Measurements from ENCODE around the gene STEAP2. TPM values are rescaled to one million over a fixed set of nuclear protein-coding genes. Genes with fewer than 3 reads are reported as not detected.
"Not testable (repeated sequence)": the region's sequence is repeated elsewhere in the genome, so short reads cannot be mapped to it uniquely, and the experiment has no call there.

The STEAP2 gene
- total RNA-seq, 1 donor from 2014 or later: 29.9 TPM

DNA sequence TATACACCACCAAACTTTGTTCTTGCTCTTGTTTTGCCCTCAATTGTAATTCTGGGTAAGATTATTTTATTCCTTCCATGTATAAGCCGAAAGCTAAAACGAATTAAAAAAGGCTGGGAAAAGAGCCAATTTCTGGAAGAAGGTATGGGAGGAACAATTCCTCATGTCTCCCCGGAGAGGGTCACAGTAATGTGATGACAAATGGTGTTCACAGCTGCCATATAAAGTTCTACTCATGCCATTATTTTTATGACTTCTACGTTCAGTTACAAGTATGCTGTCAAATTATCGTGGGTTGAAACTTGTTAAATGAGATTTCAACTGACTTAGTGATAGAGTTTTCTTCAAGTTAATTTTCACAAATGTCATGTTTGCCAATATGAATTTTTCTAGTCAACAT, 20.9 kb downstream of the STEAP2 start:
- DNase-seq (ENCODE audit: low spot score): no peak

DNA sequence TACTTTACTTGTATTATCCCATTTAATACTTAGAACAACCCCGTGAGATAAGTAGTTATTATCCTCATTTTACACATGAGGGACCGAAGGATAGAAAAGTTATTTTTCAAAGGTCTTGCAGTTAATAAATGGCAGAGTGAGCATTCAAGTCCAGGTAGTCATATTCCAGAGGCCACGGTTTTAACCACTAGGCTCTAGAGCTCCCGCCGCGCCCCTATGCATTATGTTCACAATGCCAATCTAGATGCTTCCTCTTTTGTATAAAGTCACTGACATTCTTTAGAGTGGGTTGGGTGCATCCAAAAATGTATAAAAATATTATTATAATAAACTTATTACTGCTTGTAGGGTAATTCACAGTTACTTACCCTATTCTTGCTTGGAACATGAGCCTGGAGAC, 22.0 kb downstream of the STEAP2 start:
- no peak for DNase-seq (ENCODE audit: low spot score)

DNA sequence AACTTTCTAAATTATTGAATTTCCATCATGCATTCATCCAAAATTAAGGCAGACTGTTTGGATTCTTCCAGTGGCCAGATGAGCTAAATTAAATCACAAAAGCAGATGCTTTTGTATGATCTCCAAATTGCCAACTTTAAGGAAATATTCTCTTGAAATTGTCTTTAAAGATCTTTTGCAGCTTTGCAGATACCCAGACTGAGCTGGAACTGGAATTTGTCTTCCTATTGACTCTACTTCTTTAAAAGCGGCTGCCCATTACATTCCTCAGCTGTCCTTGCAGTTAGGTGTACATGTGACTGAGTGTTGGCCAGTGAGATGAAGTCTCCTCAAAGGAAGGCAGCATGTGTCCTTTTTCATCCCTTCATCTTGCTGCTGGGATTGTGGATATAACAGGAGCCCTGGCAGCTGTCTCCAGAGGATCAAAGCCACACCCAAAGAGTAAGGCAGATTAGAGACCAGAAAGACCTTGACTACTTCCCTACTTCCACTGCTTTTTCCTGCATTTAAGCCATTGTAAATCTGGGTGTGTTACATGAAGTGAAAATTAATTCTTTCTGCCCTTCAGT, 25.3 kb downstream of the STEAP2 start:
- DNase-seq (ENCODE audit: low spot score): no peak

DNA sequence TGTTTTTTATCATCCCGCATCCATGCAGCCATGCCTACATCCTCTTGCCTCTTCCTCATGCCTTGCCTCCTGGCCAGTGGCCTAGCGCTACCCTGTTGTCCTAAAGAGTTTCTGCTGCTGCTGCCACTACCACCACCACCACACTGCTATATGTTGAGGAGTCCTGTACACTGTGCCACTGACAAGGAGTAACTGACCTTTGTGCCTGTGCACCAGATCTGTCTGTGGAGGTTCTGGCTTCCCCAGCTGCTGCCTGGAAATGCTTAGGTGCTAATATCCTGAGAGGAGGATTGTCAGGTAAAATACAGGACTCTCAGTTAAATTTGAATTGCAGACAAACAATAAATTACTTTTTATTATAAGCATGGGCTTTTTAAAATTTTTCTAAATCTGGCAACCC, 26.5 kb downstream of the STEAP2 start:
- no peak for DNase-seq (ENCODE audit: low spot score)

DNA sequence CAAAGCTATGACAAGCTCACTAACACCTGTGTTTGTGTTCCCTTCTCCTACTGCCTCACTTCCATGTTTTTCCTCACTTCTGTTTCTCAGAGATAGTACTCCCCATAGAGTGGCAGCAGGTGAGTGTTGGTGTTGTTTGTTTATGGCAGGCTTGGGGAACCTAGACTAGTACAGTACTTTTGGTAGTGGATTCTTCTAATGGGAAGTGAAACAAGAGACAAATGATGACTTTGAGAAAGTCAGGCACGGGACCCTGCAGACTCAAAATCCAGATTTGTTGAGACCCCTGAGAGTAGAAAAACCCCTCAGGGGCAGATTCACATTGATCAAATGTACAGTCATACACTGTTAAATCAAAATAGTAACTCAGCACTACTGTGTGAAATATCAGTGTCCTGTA, 27.0 kb downstream of the STEAP2 start:
- no peak for DNase-seq (ENCODE audit: low spot score)

DNA sequence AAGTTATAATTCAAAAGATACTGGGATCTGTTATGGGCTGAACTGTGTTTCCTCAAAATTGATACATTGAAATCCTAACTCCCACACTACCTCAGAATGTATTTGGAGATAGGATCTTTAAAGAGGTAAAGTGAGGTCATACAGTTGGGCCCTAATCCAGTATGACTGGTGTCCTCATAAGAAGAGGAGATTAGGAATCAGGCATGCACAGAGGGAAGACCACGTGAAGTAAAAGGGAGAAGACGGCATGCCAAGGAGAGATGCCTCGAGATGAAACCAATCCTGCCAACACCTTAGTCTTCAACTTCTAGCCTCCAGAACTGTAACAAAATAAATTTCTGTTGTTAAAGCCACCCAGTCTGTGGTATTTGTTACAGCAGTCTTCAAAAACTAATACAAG, 27.5 kb downstream of the STEAP2 start:
- DNase-seq (ENCODE audit: low spot score): no peak

DNA sequence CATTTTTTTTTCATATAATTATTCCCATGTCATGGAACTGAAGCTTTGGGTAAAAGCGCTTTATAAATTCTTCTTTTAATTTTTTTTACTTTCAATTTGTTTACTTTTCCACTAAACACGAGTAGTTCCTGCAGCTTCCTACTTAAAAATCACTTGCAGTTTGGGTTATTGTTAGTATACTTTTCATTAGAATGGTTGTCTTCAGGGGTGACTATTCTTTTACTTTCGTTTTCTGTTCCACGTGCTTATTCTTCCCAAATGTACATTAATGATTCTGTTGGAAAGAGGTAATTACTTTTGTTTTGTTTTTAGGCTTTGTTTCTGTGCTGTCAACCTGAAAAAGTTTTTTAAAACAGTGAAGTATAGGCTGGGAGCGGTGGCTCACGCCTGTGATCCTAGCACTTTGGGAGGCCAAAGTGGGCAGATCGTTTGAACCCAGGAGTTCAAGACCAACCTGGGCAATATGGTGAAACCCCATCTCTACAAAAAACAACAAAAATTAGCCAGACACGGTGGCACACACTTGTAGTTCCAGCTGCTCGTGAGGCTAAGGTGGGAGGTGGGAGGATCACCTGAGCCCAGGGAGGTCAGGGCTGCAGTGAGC, 28.2 kb downstream of the STEAP2 start:
- DNase-seq (ENCODE audit: low spot score): no peak

DNA sequence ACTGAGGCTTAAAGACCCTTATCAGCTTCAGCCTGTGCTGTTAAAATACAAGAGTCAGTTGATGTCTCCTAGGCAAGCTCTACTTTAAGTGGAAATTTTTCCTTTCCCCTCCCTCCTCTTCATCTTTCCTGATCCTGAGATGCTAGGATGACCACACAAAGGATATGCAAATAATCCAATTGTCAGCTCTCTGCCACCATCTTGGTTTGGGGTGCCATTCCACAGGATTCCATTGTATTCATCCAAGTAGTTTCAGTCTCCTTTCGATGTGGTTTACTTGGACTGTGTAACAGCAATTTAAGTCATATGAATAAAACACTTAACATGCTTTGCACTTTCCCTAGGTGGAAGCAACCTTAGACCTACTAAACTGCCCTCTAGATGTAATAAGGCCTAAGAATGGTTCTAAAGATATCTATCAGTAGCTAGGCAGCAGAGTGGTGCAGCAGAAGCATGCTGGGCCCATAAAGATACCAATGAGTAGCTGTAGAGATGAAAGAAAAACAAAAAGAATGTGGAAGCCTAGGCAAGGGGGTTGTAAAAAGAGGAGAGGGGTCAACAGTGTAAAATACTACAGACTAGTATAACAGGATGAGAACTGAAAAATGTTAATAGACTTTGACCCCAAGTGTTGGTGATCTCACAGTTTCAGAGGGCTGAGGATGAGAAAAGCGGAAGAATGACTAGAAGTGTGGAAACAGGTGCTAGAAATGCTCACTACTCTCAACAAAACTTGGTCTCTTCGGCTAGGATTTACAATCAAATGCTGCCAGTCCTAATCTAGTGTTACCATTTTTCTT, 31.0 kb downstream of the STEAP2 start:
- DNase-seq (ENCODE audit: low spot score): no peak

DNA sequence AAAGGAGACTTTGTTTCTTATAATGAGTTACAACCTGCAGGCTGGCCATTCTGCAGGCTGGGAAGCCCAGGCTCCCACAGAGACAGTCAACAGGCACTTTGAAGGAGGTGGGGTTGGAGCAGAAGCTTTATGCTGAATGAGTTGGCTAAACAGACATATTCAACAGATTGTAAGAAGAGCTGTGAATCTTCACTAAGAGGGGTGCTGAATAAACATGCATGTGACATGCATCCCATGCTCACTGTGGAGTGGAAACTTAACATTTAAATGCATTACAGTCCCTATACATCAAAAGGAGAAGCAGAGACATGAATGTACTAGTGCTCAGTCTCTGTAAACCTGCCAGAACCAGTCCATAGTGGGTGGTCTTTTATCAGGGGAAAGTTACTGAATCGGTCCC, 32.0 kb downstream of the STEAP2 start:
- DNase-seq (ENCODE audit: low spot score): no peak

DNA sequence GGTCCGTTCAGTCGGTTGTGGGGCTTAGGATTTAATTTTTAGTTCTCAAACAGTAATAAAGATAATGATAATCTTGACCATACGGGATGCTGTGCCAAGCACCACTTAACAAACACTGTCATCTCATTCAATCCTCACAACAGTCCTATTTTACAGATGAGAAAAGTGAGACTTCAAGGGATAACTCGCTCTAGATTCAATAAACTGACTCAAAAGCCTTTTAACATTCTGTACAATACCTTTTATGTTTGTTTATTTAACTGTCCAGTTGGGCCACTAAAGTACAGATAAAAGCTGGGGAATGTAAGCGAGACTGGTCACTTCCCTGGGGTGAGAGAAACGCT, 33.0 kb downstream of the STEAP2 start:
- DNase-seq (ENCODE audit: low spot score): no peak

DNA sequence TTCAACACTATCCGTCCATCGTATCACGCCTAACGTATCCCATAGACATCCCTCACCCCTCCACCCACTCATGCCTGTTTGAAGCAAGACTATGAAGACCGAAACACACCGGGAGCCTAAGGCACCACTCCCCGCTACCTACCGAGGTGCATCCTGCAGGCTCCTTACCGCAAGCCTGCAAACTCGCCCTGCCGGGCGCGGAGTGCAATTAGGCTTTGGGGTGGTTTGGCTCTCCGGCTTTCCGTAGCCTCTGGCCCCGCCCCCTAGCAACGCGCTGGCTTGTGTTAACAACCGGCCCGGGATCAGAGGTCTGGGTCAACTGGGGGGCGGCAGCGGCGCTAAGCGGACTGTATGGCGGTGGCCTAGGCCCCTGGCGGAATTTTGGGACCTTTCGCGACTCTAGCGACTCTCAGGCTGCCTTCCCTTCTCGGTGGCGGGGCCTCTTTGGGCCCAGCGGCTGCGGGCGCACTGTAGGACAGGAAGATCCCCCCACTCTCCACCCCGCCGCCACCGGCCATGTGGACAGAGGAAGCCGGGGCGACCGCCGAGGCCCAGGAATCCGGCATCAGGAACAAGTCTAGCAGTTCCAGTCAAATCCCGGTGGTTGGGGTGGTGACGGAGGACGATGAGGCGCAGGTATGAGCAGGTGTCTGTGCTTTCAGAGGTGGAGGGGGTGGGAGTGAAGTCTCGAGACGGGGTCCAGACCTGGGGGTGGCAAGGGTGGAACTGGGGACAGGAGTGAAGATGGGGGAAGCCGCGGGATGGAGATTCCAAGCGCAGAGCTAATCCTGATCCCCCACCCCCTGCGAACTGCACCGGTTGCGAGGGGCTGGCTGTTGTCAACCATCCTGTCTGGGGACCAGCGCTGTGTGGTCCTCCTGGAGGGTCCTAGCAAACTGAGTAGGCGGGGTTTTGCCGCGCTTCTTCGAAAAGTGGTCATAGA, 33.6 kb downstream of the STEAP2 start, which contains the start of gene CFAP69:
CFAP69 (plus strand) TSS at position 266 of the 943 bp plus-strand sequence; CDS start at position 517, 251 bp downstream.
- DNase-seq (ENCODE audit: low spot score): peak; percentile 95

DNA sequence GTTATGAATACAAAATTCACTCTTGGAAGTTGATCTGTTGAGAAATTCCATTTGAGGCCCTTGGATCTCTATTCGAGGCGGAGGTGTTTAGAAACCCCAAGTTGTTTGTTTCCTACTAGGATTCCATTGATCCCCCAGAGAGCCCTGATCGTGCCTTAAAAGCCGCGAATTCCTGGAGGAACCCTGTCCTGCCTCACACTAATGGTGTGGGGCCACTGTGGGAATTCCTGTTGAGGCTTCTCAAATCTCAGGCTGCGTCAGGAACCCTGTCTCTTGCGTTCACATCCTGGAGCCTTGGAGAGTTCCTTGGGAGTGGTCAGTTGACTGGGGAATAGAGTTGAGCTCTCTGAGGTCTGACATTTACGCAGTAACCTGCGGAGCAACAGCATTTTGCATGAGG, 34.6 kb downstream of the STEAP2 start:
- DNase-seq (ENCODE audit: low spot score): no peak

DNA sequence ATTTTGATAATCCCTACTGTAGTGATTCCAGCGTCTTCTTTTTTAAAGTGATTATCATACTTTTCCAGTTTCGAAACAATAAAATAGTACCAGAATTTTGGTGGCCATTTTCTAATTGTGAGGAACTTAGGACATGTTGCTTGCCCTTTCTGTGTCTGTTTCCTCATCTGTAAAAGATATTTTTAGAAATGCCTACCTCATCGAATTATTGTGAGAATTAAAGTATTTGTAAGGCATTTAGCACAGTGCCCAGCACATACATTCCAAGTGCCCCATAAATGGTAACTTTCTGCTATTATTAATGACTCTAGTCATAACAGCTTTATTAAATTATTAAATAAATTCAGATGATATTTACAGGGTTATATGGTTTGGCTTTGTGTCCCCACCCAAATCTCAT, 37.2 kb downstream of the STEAP2 start:
- no peak for DNase-seq (ENCODE audit: low spot score)

DNA sequence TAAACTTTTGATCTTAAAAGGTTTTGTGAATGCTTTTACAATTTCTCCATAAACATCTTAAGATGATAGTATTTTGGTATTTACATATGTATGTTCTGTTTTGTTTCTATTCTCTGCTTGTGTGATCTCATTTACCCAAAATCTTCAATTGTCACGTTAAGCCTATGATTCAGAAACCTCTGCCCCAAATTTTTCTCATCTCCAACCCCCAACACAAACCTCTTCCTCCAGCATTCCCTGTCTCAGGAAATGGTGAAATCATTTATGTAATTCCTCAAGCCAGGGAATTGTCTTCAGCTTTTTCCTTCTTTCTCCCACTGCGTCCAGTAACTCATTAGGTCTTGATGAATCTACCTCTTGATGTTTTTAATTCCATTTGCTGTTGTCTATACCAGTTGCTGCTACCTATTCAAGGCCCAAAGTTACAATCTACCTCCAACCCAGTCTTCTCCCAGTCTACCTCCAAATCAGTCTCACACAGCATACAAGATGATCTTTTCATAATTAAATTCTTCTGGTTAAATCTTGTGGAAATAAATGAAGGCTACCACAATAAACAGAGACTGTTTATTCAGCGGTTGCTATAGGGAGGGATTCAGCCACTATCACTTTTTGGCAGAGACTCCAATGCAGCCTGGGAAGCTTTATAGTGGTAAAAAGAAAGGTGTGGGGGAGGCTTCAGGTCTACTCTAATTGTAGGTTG, 39.2 kb downstream of the STEAP2 start:
- DNase-seq (ENCODE audit: low spot score): no peak

DNA sequence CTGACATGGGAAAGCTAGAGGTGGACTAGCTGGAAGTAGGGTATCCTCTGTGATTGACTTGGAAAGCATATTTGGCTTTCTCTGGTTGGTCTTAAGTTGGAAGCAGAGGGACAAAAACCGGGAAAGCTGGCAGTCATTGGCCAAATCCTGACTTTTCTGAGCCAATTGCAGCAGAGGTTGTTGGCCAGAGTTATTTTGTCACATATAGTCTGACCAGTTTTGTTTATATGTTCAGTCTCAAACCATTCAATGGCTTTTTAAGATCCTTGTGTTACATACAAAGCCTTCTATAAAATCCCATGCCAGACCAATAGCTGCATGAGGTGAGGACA, 39.7 kb downstream of the STEAP2 start:
- no peak for DNase-seq (ENCODE audit: low spot score)

DNA sequence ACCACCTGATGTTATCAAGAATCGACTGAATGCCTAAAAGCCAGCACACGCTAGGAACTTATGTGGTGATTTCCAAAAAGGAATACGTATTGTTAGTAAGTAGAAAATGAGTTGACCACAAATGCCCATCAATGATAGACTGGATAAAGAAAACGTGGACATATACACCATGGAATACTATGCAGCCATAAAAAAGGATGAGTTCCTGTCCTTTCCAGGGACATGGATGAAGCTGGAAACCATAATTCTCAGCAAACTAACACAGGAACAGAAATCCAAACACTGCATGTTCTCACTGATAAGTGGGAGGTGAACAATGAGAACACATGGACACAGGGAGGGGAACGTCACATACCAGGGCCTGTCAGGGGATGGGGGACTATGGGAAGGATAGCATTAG, 44.5 kb downstream of the STEAP2 start:
- DNase-seq (ENCODE audit: low spot score): not testable (repeated sequence)

DNA sequence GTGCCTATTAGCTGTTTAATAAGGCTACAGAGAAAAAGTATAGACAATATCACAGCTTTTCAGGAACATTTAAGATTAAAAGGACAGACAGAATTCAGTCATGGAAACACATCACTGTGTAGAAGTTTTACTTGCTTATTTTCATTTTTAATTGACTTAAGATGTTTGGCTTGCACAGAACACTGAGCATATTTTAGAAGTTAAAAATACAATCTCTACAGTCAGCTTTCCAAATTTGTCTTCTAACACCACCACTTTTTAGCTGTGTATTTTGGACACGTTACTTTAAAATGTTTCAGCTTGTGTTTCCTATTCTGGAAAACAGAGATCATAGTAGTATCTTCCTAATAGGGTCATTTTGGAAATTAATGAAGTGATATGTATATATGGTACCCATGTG, 45.2 kb downstream of the STEAP2 start:
- no peak for DNase-seq (ENCODE audit: low spot score)

DNA sequence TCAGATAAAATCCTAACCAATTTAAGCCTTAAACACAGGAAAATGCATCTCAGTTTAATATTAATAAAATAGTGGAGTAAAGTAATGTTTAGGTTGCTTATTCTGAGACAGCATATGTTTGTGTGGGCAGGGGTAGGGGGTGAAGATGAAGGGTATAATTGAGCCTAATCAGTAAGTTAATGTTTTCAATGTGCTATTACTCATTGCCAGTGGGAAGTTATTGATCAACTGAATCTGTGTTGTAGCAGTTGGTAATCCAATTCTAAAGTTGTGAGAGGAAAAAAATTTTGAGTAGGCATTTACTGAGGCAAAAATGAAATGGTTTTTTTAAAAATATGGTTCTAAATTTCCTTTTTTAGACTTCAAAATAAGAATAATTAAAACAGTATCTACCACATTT, 49.9 kb downstream of the STEAP2 start:
- no peak for DNase-seq (ENCODE audit: low spot score)

DNA sequence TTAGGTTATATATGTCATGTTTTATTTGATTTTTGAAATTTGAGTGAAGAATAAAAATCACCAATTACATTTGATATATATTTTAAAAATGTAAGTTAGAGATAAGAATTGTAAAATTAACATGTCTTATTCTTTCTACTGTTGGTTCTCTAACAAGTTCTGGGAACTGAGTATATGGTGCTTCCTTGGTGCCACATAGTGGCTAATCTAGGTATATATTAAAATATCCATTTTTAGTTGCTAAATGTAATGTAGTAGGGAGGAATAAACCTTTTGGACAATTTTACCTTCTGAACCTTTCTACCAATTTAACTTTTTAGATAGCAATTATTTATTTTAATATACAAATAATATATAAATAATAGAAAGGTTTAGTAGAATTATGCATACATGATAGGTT, 50.9 kb downstream of the STEAP2 start:
- DNase-seq (ENCODE audit: low spot score): no peak

DNA sequence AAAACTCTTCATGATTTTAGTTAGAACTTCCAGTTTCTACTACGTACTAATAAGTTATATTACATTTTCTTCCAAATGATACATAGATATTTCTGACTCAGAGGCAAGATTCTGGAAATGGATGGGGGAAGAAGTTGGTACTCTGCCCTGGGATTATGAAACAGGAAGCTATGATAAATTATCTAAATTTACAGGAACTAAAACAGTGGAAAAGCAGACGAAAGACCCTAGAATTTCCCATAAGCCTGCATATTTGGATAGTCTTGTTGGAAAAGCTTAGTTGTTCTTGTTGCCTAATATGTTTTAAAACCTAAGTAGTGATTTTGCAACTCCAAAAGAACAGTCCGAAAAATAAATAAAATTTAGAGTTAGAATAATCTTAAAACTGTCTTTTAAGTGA, 55.3 kb downstream of the STEAP2 start:
- no peak for DNase-seq (ENCODE audit: low spot score)

DNA sequence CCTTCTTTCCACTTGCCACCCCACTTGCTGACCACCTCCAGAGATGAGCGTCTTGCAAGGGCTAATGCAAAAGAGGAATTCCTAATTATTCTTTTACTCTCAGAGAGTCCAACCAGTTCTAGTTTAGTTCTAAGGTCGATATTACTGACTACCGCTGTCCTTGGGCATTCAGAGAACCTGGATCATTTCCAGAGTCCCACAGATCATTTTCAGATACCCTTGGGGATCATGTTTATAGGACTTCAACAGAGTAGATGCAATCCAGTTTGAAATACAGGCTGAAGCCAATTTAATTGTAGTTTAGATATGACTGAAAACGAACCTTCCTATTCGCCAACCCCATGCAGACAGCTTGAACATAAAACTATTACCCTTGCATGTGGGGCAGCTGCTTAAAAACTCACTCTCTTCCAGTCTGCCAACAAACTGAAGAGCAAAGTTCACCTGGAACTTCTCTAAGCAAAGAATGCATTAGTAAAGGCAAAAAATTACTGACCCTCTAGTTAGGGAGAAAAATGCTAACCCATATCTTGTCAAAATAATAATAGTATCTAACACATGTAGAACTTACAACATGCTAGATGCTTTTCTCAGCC, 55.8 kb downstream of the STEAP2 start:
- no peak for DNase-seq (ENCODE audit: low spot score)
